NCI-H82 treated with DMSO at 0.1 percent for 48 hours (cell line): Measurements from ENCODE around the gene ZNF281.

Source experiments
- DNase-seq: peaks from one replicate; lab custom pipeline; 2025; ENCODE audit not compliant: unreplicated experiment; lab: John Stamatoyannopoulos, UW

Gene ZNF281

GRCh38 chr1:200392625-200393185 is 17.1 kb downstream of the ZNF281 start:
- no peak for DNase-seq

- DNase-seq: no peak
Measured at GRCh38 chr1:200391747-200392146, 18.1 kb downstream of the ZNF281 start.

GRCh38 chr1:200388791-200389190 is 21.0 kb downstream of the ZNF281 start:
- no peak for DNase-seq

- no peak for DNase-seq
Measured at GRCh38 chr1:200386416-200386815, 23.4 kb downstream of the ZNF281 start.

- DNase-seq: no peak
Measured at GRCh38 chr1:200384818-200385390, 24.9 kb downstream of the ZNF281 start.

- no peak for DNase-seq
Measured at GRCh38 chr1:200381256-200381984, 28.4 kb downstream of the ZNF281 start.

- no peak for DNase-seq
Measured at GRCh38 chr1:200380589-200381021, 29.2 kb downstream of the ZNF281 start.

GRCh38 chr1:200379940-200380588 is 29.8 kb downstream of the ZNF281 start:
- DNase-seq: no peak

- no peak for DNase-seq
Measured at GRCh38 chr1:200379432-200379757, 30.4 kb downstream of the ZNF281 start.

- no peak for DNase-seq
Measured at GRCh38 chr1:200378096-200378495, 31.7 kb downstream of the ZNF281 start.

GRCh38 chr1:200376528-200376927 is 33.3 kb downstream of the ZNF281 start:
- DNase-seq: no peak

GRCh38 chr1:200374569-200375295 is 35.1 kb downstream of the ZNF281 start:
- DNase-seq: no peak

- DNase-seq: no peak
Measured at GRCh38 chr1:200373811-200374231, 36.0 kb downstream of the ZNF281 start.

GRCh38 chr1:200372885-200373181 is 37.0 kb downstream of the ZNF281 start:
- no peak for DNase-seq

GRCh38 chr1:200372095-200372884 is 37.5 kb downstream of the ZNF281 start:
- no peak for DNase-seq

- no peak for DNase-seq
Measured at GRCh38 chr1:200369706-200370105, 40.1 kb downstream of the ZNF281 start.

- DNase-seq: peak; percentile 56
Measured at GRCh38 chr1:200369131-200369530, 40.7 kb downstream of the ZNF281 start.

GRCh38 chr1:200368556-200368955 is 41.3 kb downstream of the ZNF281 start:
- no peak for DNase-seq

- DNase-seq: peak; percentile 55
Measured at GRCh38 chr1:200367841-200368534, 41.8 kb downstream of the ZNF281 start.

- no peak for DNase-seq
Measured at GRCh38 chr1:200366577-200367253, 43.1 kb downstream of the ZNF281 start.
